GM19467 (cell line): ENCODE data around the gene TMCO1.
"Not testable (repeated sequence)": the region's sequence is repeated elsewhere in the genome, so short reads cannot be mapped to it uniquely, and the experiment has no call there.

Experiments used
- ATAC-seq: cut with Tn5 transposase; IDR thresholded peaks from one replicate; pipeline ENCODE4 v1.9.1; 2021; ENCODE audit warnings: mild to moderate bottlenecking, moderate library complexity; ENCODE audit not compliant: unreplicated experiment

The TMCO1 gene

DNA sequence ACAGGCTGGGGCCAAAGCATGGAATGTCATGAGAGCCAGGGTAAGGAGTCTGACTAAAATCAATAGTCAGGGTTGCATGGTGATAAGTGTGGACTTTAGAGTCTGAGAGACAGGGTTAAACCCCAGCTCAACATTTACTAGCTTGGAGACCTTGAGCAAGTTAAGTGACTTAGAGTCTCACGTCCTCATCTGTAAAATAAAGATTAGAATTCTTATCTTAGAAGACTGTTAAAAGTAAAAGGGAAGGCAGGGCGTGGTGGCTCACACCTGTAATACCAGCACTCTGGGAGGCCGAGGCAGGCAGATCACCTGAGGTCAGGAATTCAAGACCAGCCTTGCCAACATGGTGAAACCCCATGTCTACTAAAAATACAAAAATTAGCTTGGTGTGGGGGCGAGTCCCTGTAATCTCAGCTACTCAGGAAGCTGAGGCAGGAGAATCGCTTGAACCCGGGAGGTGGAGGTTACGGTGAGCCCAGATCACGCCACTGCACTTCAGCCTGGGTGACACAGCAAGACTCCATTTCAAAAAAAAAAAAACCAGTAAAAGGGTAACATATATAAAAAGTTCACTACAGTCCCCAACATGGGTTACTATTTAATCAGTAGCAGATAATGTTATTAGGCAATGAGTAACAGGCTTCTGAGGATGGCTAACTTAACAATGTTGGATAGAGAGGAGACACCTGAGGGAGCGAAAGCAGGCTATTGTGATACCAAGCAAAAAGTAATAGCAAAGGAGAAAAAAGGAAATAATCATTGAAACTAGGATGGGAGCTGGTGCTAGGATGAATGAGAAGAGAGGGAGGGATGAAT, 20.8 kb downstream of the TMCO1 start:
- no peak for ATAC-seq

DNA sequence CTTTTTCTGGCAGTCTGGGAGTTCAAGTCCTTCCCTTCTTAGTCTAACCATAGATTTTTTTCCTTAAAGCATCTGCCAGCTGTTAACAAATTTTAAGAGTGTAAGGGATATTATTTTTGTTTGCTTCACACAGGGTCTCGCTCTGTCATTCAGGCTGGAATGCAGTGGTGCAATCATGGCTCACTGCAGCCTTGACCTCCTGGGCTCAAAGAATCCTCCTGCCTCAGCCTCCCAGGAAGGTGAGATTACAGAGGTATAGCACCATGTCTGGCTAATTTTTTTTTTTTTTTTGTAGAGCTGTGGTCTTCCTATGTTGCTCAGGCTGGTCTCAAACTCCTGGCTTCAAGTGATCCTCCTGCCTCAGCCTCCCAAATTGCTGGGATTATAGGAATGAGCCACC, 23.8 kb downstream of the TMCO1 start:
- not testable (repeated sequence) for ATAC-seq

GRCh38 chr1:165742194-165742593, 26.5 kb downstream of the TMCO1 start:
- ATAC-seq, result no peak

- ATAC-seq, result peak; percentile 99
These were observed 29.9 kb downstream of the TMCO1 start for GRCh38 chr1:165738794-165739193.

DNA sequence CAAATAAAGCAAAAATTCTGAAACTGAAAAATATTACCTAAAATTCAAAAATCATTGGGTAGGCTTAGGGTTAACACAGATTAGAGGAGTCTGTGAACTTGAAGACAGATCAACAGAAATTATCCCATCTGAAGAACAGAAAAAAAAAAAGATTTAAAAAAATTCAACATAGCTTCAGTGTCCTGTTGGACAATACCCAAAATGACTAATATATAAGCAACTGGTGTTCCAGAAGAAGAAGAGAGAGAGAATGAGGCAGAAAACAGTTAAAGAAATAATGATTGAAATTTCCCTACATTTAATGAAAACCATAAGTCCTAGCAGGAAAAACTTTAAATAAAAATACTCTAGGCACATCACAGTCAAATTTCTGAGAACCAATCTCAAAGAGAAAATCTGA, 31.5 kb downstream of the TMCO1 start:
- ATAC-seq, result no peak

- no peak for ATAC-seq
These were observed 33.8 kb downstream of the TMCO1 start for GRCh38 chr1:165734906-165735305.

DNA sequence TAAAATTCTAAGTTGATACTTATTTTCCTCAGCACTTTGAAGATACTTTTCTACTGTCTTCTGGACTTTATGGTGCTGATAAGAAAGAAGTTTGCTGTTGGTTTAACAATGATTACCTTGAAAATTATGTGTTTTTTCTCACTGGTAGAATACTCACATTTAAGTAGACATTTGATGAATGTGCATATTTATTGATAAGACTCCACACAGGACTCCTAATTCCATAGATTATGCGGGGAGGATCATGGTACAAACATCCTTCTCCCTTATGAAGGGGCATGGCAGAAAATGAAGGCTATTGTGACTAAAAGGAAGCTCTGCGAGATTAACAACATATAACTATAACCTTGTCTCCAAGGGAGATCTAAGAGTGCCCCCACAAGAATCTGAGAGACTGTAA, 41.8 kb downstream of the TMCO1 start:
- ATAC-seq, result no peak

DNA sequence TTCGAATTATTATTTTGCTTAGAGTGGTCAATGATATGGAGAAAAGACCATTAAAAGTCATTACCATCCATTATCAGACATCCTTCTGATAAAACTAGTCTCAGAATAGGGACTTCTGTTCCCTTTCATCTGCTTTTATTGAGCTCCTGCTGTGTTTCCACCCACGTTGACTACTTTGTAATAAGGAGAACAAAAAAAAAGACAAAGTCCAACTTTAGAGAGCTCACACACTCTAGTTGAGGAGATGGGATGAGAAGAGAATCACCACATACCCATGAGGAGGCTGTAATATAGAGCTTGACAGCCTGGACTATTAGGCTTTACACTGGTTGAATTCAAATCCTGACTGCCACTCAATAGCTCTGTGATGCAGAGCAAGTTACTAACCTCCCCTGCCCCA, 42.5 kb downstream of the TMCO1 start:
- no peak for ATAC-seq

DNA sequence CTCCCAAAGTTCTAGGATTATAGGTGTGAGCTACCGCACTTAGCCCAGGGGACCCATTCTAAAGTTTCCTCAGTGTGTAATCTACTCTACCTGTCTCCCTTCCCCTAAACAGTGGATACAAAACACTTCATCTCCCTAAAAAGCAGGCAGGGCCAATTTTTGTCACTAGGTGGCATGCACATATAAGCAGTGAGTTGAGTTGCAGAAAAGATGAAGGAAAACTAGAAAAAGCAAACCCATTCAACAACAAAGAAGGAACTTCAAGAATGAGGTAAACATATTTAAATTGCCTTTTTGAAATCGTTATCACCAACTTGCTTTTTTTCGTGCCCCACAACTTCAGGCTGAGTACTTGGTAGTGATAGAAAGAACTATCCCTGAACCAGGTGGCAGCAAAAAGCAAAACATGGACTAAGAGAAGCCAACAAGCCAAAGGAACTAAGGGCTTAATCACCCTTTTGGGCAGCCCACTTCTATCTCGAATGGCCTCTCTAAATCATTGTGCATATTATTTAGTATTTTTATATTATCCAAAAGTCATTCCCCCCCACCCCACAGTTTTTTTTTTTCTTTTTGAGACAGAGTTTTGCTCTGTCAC, 50.7 kb downstream of the TMCO1 start:
- no peak for ATAC-seq

DNA sequence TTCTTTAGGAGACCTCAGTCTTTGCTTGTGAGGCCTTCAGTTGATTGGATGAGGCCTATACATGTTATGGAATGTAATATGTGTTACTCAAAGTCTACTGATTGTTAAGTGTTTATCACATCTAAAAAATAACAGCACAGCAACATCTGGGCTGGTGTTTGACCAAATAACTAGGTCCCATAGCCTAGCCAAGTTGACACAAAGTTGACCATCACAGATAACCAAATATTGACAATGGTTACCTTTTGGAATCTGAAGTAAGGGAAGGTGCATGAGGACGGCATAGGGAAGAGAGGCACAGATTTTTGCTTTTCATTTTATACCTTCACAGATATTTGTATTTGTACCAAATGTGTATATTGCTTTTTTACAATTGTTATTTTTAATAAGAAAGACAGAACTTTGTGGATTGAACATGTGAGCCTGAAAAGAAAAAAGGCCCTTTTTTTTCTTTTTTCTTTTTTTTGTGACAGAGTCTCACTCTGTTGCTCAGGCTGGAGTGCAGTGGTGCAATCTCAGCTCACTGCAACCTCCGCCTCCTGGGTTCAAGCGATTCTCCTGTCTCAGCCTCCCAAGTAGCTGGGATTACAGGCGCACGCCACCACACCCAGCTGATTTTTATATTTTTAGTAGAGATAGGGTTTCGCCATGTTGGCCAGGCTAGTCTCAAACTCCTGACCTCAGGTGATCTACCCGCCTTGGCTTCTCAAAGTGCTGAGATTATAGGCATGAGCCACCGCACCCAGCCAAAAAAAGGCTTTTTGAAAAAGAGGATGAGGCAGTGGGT, 52.2 kb downstream of the TMCO1 start:
- not testable (repeated sequence) for ATAC-seq

GRCh38 chr1:165712764-165713163, 55.9 kb downstream of the TMCO1 start:
- no peak for ATAC-seq

DNA sequence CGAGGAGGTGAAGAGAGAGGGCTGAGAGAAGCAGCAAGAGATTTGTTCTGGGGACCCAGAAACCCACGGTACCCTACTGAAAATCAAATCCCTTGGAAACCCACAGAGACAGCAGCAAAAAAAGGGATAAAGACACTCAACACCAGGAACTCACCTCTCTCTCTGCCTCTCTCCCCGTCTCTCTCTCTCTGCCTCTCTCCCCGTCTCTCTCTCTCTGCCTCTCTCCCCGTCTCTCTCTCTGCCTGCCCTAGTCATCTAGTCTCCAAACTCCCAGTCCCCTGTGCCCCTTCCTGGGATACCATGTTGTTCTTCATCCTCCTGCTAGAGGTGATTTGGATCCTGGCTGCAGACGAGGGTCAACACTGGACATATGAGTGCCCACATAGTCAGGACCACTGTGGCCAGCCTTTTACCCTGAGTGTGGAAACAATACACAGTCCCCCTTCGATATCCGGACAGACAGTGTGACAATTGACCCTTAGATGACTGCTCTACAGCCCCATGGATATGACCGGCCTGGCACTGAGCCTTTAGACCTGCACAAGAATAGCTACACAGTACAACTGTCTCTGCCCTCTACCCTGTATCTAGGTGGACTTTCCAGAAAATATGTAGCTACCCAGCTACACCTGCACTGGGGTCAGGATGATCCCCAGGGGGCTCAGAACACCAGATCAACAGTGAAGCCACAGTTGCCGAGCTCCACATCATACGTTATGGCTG, 60.5 kb downstream of the TMCO1 start:
- no peak for ATAC-seq

GRCh38 chr1:165703648-165704047, 65.0 kb downstream of the TMCO1 start:
- ATAC-seq, result no peak

GRCh38 chr1:165701922-165702321, 66.7 kb downstream of the TMCO1 start:
- not testable (repeated sequence) for ATAC-seq

DNA sequence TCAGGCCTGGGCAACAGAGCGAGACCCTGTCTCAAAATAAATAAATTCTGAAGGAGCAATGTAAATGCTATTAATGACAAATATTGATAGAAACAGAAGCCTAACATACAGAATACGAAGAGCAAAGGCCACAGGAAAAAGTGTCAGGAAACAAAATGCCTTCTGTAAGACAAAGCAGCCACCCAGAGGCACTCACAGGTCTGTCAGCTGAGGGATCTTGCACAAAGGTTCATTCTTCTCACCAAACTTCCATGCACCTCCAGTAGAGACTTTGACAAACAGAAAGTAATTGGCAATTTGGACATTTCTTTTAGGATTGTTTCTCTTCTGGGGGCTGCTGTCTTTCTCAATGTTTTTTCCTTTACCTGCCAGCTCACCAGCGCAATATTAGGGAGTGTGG, 69.1 kb downstream of the TMCO1 start:
- ATAC-seq, result no peak

GRCh38 chr1:165698761-165699052, 70.0 kb downstream of the TMCO1 start:
- ATAC-seq, result no peak

GRCh38 chr1:165697881-165698760, 70.5 kb downstream of the TMCO1 start, which contains the start of gene ALDH9A1:
Gene ALDH9A1 (minus strand): TSS chr1:165698562. CDS start chr1:165698558, 4 bp downstream.
- peak; percentile 95 for ATAC-seq

- ATAC-seq, result no peak
These were observed 71.2 kb downstream of the TMCO1 start for GRCh38 chr1:165697491-165697880.

- ATAC-seq, result no peak
These were observed 72.0 kb downstream of the TMCO1 start for GRCh38 chr1:165696625-165697100.

DNA sequence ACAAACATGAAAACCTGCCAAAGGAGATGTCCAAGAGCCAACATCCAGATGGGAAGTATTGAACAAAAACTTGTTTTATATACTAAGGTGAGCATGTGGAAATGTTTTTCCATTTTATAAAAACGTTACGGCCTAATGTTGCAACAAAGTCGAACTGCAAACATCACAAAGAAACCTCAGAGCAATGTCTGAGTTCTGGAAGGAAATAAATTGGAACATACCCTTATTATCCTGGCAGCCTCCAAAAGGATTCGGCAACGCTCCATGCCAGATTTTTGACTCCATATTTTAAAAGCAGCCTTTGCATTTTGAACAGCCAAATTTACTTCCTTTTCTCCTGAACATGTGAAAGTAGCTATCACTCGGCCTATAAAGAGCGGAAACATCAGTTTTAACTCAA, 73.6 kb downstream of the TMCO1 start:
- no peak for ATAC-seq
